DND-41 (cell line): ENCODE measurements around the gene MAMLD1.

Experiments
- ATAC-seq: fragments of 200-7000 bp; cut with Tn5 transposase; 3 replicates; pipeline ENCODE4 v1.9.1; 2021; ENCODE audit warnings: low read depth; ENCODE audit not compliant: insufficient read depth
- DNase-seq: peaks from one replicate; pipeline ENCODE4 v3.0.0-alpha.2; 2020
- H2AFZ ChIP-seq: 2 replicates; pipeline ENCODE4 v1.6.0; 2012; ENCODE audit warnings: low read depth, low read length
- H3K27ac ChIP-seq: 2 replicates; pipeline ENCODE4 v1.5.1; 2012; ENCODE audit warnings: low read length, inconsistent platforms
- H3K27me3 ChIP-seq: fragments of 200-600 bp; sonication (generic); 2 replicates; pipeline ENCODE4 v1.6.0; 2012; ENCODE audit warnings: low read length, mild to moderate bottlenecking, inconsistent platforms; ENCODE audit not compliant: insufficient read depth, poor library complexity
- H3K36me3 ChIP-seq: 2 replicates; pipeline ENCODE4 v1.5.1; 2012; ENCODE audit warnings: low read length, inconsistent platforms; ENCODE audit not compliant: insufficient read depth
- H3K4me1 ChIP-seq: 2 replicates; pipeline ENCODE4 v1.5.1; 2012; ENCODE audit warnings: mild to moderate bottlenecking, low read length; ENCODE audit not compliant: insufficient read depth
- H3K4me2 ChIP-seq: 2 replicates; pipeline ENCODE4 v1.6.0; 2012; ENCODE audit warnings: mild to moderate bottlenecking, moderate library complexity, low read length, inconsistent platforms; ENCODE audit not compliant: insufficient read depth
- H3K4me3 ChIP-seq, 2 experiments: fragments of 200-600 bp in 1 of 2; shearing (Covaris generic) in 1 of 2; 2 replicates each; pipeline ENCODE4 v1.5.1; 2012 to 2016; ENCODE audit warnings: inconsistent platforms in 2 of 2, low read length in 2 of 2, mild to moderate bottlenecking in 2 of 2, low read depth in 1 of 2, moderate library complexity in 1 of 2
- H3K79me2 ChIP-seq: 2 replicates; pipeline ENCODE4 v1.6.0; 2012; ENCODE audit warnings: low read length, inconsistent platforms; ENCODE audit not compliant: insufficient read depth
- H3K9ac ChIP-seq: 2 replicates; pipeline ENCODE4 v1.6.0; 2012; ENCODE audit warnings: low read depth, mild to moderate bottlenecking, inconsistent platforms, low read length, moderate library complexity
- H3K9me3 ChIP-seq: 2 replicates; pipeline ENCODE4 v1.5.1; 2012; ENCODE audit warnings: low read length, moderate library complexity, mild to moderate bottlenecking, inconsistent platforms; ENCODE audit not compliant: insufficient read depth, severe bottlenecking
- H4K20me1 ChIP-seq: 2 replicates; pipeline ENCODE4 v1.6.0; 2012; ENCODE audit warnings: low read length; ENCODE audit not compliant: insufficient read depth
- EZH2 ChIP-seq: IDR thresholded peaks from 3 replicates; pipeline ENCODE4 v1.6.1; 2012; ENCODE audit warnings: borderline replicate concordance, low read depth, mild to moderate bottlenecking, moderate library complexity, low read length, inconsistent platforms; ENCODE audit not compliant: severe bottlenecking
- TF ChIP-seq, protein P1 (sequence below): IDR thresholded peaks from 2 replicates; pipeline ENCODE4 v1.5.1; 2012; ENCODE audit warnings: borderline replicate concordance, low read length, moderate library complexity, mild to moderate bottlenecking; ENCODE audit not compliant: poor library complexity, severe bottlenecking; ENCODE audit errors: extremely low read depth

Gene MAMLD1

DNA sequence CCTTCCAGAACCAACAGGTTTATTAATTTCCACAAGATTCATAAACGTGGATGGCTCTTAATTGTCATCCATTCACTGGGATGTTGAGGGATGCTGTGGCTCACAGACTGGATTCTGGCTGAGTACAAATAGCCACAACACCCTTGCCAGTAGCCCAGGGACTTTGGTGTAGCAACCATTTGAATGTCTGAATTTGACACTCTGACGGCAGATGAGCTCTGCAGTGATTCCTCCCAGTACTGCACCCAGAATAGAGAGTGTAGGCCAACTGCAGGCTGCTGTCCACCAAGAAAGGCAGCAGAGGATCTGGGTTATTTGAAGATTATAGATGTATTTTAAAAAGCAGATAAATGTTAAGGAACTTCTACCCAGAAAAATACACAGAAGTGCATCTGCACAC, 15.6 kb upstream of the MAMLD1 start:
- no peak for ATAC-seq
- TF ChIP-seq EZH2: no peak
- TF ChIP-seq, protein P1, sequence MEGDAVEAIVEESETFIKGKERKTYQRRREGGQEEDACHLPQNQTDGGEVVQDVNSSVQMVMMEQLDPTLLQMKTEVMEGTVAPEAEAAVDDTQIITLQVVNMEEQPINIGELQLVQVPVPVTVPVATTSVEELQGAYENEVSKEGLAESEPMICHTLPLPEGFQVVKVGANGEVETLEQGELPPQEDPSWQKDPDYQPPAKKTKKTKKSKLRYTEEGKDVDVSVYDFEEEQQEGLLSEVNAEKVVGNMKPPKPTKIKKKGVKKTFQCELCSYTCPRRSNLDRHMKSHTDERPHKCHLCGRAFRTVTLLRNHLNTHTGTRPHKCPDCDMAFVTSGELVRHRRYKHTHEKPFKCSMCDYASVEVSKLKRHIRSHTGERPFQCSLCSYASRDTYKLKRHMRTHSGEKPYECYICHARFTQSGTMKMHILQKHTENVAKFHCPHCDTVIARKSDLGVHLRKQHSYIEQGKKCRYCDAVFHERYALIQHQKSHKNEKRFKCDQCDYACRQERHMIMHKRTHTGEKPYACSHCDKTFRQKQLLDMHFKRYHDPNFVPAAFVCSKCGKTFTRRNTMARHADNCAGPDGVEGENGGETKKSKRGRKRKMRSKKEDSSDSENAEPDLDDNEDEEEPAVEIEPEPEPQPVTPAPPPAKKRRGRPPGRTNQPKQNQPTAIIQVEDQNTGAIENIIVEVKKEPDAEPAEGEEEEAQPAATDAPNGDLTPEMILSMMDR: no peak
- H4K20me1 ChIP-seq: no peaks in the 10 kb centered on the region
- H3K27ac ChIP-seq: no peak overlapping the region
- H3K9me3 ChIP-seq: no peaks in the 10 kb centered on the region
- H3K9ac ChIP-seq: no peak overlapping the region
- H3K4me1 ChIP-seq: no peaks in the 10 kb centered on the region
- no peaks in the 10 kb centered on the region for H3K27me3 ChIP-seq
- H3K4me2 ChIP-seq: no peak overlapping the region
- no peaks in the 10 kb centered on the region for H3K79me2 ChIP-seq
- no peak overlapping the region for H3K4me3 ChIP-seq
- DNase-seq: no peak
- no peak overlapping the region for H2AFZ ChIP-seq
- H3K36me3 ChIP-seq: no peaks in the 10 kb centered on the region

DNA sequence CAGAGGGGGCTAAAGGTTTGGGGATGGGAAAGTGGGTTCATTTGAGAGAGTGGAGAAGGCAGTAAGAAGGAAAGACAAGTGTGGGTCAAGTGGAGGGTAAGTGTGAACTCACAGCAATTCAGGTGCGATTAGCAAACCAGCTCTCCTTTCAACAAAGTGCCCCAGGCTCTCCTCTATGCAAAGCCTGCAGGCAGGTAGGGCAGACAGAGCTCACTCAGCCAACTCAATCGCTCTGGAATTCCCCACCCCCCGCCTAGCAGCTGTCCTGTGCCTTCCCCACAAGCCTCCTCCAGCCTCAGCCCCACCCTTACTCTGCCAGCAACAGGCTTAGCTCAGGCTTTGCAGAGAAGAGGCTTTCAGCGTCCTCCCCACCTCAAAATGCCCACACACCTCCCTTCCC, 14.8 kb upstream of the MAMLD1 start:
- no peaks in the 10 kb centered on the region for H3K9me3 ChIP-seq
- H3K27ac ChIP-seq: no peak overlapping the region
- H3K4me2 ChIP-seq: no peak overlapping the region
- no peaks in the 10 kb centered on the region for H3K79me2 ChIP-seq
- H3K27me3 ChIP-seq: no peaks in the 10 kb centered on the region
- no peak overlapping the region for H3K4me3 ChIP-seq
- H3K36me3 ChIP-seq: no peaks in the 10 kb centered on the region
- H4K20me1 ChIP-seq: no peaks in the 10 kb centered on the region
- H2AFZ ChIP-seq: no peak overlapping the region
- no peaks in the 10 kb centered on the region for H3K4me1 ChIP-seq
- peak; percentile 42; the same call in 1 of the 3 replicates for ATAC-seq
- DNase-seq: peak; percentile 16
- TF ChIP-seq EZH2: no peak
- TF ChIP-seq, protein P1: no peak
- no peak overlapping the region for H3K9ac ChIP-seq

DNA sequence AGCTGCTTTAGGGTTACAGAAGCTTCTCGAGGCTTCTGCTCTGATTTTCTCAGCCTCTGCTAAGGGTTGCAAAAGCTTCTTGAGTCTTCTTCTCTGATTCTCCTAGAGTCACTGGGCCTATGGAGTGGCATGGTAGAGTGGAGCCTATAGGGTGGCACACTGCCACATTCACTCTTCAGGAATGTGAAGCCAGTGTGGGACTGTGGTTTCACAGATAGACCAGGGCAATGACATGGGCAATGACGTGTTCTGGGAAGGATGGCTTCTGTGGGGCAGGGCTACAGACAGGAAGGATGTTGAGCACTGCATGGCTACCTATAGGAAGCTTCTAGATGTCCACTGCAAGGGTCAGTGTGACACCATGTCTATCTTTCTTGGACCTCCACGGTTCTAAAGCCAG, 11.0 kb upstream of the MAMLD1 start:
- no peak overlapping the region for H2AFZ ChIP-seq
- ATAC-seq (no peak), DNase-seq (no peak)

More for the DNA sequence above, 11.0 kb upstream of the MAMLD1 start:
- Histone ChIP-seq H3K36me3 (no peaks in the 10 kb centered on the region), H3K9me3 (no peaks in the 10 kb centered on the region), H3K27ac (no peak overlapping the region), H3K4me2 (no peak overlapping the region), H3K79me2 (no peaks in the 10 kb centered on the region), H3K4me3 (no peak overlapping the region), H3K9ac (no peak overlapping the region), H4K20me1 (no peaks in the 10 kb centered on the region), H3K4me1 (no peaks in the 10 kb centered on the region), H3K27me3 (no peaks in the 10 kb centered on the region)
- TF ChIP-seq EZH2: no peak
- TF ChIP-seq, protein P1: no peak
